IPS-18a (cell line): ENCODE measurements around the gene CALR3.
"Not testable (repeated sequence)": the region's sequence is repeated elsewhere in the genome, so short reads cannot be mapped to it uniquely, and the experiment has no call there.

Source experiments
- H3K27ac ChIP-seq: one replicate; pipeline ENCODE4 v1.5.1; 2013; ENCODE audit warnings: low read length
- H3K27me3 ChIP-seq: one replicate; pipeline ENCODE4 v1.6.1; 2013; ENCODE audit warnings: mild to moderate bottlenecking, low read length; ENCODE audit not compliant: control insufficient read depth, insufficient read depth
- H3K36me3 ChIP-seq: one replicate; pipeline ENCODE4 v1.6.1; 2013; ENCODE audit warnings: low read depth, low read length; ENCODE audit not compliant: control insufficient read depth
- H3K4me1 ChIP-seq: one replicate; pipeline ENCODE4 v1.6.1; 2013; ENCODE audit warnings: low read depth, low read length; ENCODE audit not compliant: control insufficient read depth
- H3K4me3 ChIP-seq: one replicate; pipeline ENCODE4 v1.5.1; 2013; ENCODE audit warnings: low read length
- H3K9ac ChIP-seq: one replicate; pipeline ENCODE4 v1.6.1; 2013; ENCODE audit warnings: mild to moderate bottlenecking, low read length, moderate library complexity
- H3K9me3 ChIP-seq: one replicate; pipeline ENCODE4 v1.6.1; 2013; ENCODE audit warnings: low read depth, low read length; ENCODE audit not compliant: control insufficient read depth

The CALR3 gene

DNA sequence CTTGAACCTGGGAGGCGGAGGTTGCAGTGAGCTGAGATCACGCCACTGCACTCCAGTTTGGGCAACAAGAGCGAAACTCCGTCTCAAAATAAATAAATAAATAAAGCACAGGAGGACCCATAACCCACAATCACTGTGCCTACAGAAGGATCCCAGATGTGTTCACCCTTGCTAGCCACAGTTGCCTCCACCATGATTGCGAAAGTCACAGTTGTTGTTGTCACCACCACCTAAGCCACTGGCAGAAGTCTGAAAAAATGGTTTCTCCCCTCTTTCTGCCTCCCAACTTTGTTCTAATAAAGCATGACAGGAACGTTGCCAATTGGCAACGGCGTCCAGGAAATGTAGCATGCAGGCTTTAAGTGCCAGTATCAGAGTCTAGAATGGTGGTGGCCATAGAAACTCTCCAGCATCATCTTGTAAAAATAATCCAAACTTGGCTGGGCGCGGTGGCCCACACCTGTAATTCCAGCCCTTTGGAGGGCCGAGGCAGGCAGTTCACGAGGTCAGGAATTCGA is 22.0 kb downstream of the CALR3 start:
- Histone ChIP-seq H3K9ac (no peak overlapping the region), H3K9me3 (no peaks in the 10 kb centered on the region), H3K36me3 (no peaks in the 10 kb centered on the region), H3K27ac (no peak overlapping the region), H3K4me3 (no peak overlapping the region), H3K4me1 (peaks cover 8% of the 10 kb centered on the region), H3K27me3 (no peaks in the 10 kb centered on the region)

DNA sequence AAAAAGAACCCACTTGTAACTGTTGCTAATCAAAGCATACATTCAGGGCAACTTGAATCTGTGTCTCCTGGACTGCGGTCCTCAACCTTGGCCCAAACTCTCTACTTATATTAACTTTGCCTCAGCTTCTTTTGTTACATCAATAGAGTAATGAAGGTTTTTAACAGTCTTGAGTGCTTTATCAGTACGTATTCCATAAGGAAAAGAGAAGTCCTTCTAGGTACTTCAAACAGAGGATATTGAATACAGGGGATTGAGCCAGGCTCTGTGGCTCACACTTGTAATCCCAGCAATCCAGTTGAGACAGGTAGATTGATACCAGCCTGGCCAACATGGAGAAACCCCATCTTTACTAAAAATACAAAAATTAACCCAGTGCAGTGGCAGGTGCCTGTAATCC is 23.0 kb downstream of the CALR3 start:
- Histone ChIP-seq H3K27ac (no peak overlapping the region), H3K36me3 (no peaks in the 10 kb centered on the region), H3K9ac (no peak overlapping the region), H3K4me3 (no peak overlapping the region), H3K9me3 (no peaks in the 10 kb centered on the region), H3K27me3 (no peaks in the 10 kb centered on the region), H3K4me1 (peaks cover 8% of the 10 kb centered on the region)

DNA sequence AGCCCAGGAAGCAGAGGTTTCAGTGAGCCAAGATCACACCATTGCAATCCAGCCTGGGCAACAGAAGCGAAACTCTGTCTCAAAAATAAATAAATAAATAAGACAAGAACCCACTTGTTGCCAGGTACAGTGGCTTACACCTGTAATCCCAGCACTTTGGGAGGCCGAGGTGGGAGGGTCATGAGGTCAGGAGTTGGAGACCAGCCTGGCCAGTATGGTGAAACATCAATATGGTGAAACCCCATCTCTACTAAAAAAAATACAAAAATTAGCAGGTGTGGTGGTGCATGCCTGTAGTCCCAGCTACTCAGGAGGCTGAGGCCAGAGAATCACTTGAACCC is 23.4 kb downstream of the CALR3 start:
- not testable (repeated sequence) for H3K4me1 ChIP-seq, H3K36me3 ChIP-seq, H3K27me3 ChIP-seq, H3K27ac ChIP-seq, H3K9me3 ChIP-seq
- Histone ChIP-seq H3K4me3 (peak overlapping the region; percentile 82), H3K9ac (peak overlapping the region; percentile 55)

DNA sequence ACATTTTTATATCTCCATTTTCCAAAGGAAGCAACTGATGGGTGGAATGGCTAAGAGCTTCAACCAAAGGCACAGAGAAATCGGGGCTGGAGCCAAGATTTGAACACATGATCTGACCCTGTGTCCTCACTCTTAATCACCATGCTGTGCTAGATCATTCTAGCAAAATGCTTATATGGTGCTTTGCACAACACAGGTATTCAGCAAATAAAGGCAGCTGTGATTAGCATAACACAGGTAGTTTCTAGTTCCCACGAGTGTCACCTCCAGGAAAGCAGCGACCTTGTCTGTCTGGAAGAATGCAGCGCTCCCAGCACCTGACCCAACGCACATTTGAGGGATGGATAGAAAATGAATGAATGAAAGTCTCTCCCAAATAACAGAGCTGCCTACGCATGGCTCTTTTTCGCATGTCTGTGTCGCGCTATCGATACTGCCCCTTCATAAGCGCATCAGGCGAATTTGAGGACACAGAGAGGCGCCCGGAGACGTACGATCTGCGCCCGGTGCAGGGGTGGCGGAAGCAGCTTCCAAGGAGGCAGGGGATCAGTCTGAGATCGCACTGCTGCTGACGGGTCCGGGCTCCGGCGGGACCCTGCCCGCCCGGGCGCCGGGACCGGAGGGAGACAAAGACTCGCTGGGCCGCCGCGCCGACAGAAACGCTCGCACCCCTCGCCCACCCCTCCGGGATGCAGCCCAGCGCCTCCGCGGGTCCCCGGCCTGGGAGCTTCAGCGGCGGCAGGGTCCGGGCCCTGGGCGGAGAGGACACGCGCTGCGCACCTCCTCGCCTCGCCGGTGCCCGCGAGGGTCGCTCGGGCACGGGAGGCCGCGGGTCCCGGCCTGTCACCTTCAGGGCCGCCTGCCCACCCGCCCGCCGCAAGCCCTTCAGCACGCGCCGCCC is 24.8 kb downstream of the CALR3 start:
- Histone ChIP-seq H3K9me3 (no peaks in the 10 kb centered on the region), H3K9ac (peak overlapping the region; percentile 79), H3K36me3 (no peaks in the 10 kb centered on the region), H3K4me3 (peak overlapping the region; percentile 91), H3K27ac (no peak overlapping the region), H3K4me1 (peaks cover 8% of the 10 kb centered on the region), H3K27me3 (no peaks in the 10 kb centered on the region)

DNA sequence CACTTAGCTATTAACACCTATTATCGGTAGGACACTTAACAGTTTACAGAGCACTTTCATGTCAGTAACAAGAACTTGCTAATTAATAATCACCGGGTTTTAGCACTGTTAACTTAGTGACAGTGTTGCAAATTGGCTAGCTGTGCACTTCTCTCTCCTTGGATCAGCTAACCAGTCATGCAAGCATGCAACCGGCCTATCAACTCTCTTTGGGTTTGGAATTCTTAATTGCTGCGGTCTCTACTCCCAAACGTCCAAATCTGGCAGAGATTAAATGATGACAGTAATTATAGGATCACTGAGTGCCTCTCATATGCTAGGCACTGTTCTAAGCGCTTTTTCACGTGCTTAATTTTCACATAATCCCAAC is 25.4 kb downstream of the CALR3 start:
- peak overlapping the region; percentile 91 for H3K4me3 ChIP-seq
- H3K4me1 ChIP-seq, result peaks cover 8% of the 10 kb centered on the region
- H3K27ac ChIP-seq, result no peak overlapping the region
- no peaks in the 10 kb centered on the region for H3K27me3 ChIP-seq
- H3K9me3 ChIP-seq, result no peaks in the 10 kb centered on the region
- H3K36me3 ChIP-seq, result no peaks in the 10 kb centered on the region
- no peak overlapping the region for H3K9ac ChIP-seq

DNA sequence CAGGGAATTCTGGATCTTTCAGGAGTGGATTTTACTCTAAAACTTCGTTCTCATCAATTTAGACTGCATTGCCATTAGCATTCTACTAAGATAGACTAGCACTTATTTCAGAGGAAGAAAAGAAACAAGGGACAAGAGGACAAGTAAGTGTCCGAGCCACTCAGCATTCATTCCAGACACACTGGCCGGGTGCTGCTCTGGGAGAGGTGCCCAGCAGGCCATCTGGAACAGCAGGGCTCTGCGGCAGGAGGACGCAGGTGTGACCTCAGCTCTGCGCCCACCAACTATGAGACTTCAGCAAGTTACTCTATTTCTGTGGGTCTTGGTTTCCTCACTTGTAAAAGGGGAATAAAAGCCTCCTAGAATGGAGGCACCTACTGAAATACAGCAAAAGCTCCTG is 28.4 kb downstream of the CALR3 start:
- no peaks in the 10 kb centered on the region for H3K27me3 ChIP-seq
- H3K36me3 ChIP-seq, result no peaks in the 10 kb centered on the region
- H3K4me3 ChIP-seq, result no peak overlapping the region
- H3K4me1 ChIP-seq, result peaks cover 8% of the 10 kb centered on the region
- no peak overlapping the region for H3K9ac ChIP-seq
- H3K9me3 ChIP-seq, result no peaks in the 10 kb centered on the region
- no peak overlapping the region for H3K27ac ChIP-seq

DNA sequence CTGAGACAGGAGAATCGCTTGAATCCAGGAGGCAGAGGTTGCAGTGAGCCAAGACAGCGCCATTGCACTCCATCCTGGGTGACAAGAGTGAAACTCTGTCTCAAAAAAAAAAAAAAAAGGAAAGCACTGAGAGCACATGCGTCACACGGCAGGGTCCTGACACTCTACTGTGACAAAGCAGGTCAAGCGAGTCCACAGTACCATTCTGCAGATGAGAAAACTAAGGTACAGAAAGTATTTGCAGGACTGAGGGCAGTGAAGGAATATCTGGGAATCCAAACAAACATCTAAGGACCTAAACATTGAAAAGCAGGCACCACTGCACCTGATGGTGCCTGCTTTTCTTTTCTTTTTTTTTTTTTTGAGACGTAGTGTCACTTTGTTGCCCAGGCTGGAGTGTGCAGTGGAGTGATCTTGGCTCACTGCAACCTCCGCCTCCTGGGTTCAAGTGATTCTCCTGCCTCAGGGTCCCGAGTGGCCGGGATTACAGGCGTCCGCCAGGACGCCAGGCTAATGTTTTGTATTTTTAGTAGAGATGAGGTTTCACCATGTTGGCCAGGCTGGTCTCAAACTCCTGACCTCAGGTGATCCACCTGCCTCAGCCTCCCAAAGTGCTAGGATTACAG is 29.1 kb downstream of the CALR3 start:
- H3K9ac ChIP-seq, H3K4me1 ChIP-seq, H3K27ac ChIP-seq, H3K9me3 ChIP-seq, H3K36me3 ChIP-seq, H3K27me3 ChIP-seq, H3K4me3 ChIP-seq: not testable (repeated sequence)

DNA sequence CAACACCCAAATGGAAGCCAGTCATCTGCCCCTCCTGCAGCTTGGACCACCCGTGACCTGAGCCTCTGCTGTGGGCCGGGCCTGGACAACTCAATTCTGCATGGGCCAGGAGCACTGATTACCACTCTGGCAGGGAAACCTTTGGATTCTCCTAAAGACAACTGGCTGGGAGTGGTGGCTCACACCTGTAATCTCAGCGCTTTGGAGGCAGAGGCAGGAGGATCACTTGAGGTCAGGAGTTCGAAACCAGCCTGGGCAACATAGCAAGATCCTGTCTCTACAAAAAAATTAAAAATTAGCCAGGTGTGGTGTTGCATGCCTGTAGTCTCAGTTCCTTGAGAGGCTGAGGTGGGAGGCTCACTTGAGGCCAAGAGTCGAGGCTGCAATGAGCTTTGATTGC is 30.7 kb downstream of the CALR3 start:
- H3K4me1 ChIP-seq, result no peaks in the 10 kb centered on the region
- H3K36me3 ChIP-seq, result no peaks in the 10 kb centered on the region
- H3K27me3 ChIP-seq, result no peaks in the 10 kb centered on the region

DNA sequence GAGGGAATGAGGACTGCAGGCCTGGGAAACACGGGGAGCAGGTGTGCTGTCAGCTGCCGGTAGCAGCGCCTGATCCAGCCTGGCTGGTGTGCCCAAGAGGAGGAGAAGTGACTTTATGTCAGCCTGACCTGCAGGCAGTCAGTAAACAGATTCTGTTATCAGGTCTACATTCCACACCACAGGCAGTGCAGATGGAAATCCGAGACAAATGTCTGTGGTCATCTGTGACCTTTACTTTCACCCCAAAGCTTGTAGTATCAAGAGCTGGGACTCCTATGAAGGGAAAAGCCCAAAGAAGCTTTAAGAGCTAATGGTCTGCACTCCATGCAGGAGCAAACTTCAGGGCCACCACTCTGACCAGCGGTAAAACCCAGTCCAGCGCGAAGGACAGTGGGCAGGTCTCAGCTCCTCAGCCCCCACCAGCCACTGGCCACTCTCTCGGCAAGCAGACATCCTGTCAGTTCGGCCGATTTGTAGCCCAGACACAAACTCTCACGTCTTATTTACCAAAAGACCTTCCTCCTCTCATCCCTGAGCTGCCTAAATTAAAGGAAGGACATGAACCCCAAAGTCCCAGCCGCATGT is 31.9 kb downstream of the CALR3 start:
- peaks cover 1% of the 10 kb centered on the region for H3K4me1 ChIP-seq

More for the DNA sequence above, 30.7 kb downstream of the CALR3 start:
- H3K27ac ChIP-seq, result no peak overlapping the region
- no peak overlapping the region for H3K9ac ChIP-seq
- H3K9me3 ChIP-seq, result no peaks in the 10 kb centered on the region
- no peak overlapping the region for H3K4me3 ChIP-seq

DNA sequence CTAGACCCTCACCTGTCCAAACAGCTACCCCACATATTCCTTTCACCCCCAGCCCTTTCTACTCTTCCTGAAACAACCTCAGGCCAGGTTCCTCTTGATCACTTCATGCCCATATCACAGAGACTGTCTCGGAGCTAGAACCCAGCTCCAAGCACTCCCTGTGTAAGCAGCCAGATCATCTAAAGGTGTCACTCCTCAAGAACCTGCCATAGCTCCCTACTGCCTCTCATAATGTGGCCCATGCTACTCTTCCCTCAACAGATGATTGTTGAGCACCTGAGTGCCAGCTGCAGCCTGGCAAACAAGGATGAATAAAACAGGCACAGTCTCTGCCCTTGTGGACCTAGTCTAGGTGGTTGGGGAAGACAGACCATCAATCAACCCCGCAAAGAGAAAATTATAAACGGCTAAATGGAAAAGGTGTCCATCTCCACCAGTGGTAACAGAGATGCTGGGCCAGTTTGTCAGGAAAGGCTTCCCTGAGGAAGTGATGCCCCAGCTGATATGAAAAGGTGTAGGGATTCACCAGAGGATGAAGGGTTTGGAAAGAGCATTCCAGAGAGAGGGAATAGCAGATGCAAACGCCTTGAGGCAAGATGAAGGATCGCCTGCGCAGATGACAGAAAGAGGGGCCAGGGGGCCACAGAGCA is 32.5 kb downstream of the CALR3 start:
- no peak overlapping the region for H3K27ac ChIP-seq
- no peaks in the 10 kb centered on the region for H3K27me3 ChIP-seq
- H3K4me1 ChIP-seq, result peaks cover 7% of the 10 kb centered on the region
- H3K36me3 ChIP-seq, result no peaks in the 10 kb centered on the region
- no peak overlapping the region for H3K9ac ChIP-seq
- no peak overlapping the region for H3K4me3 ChIP-seq
- H3K9me3 ChIP-seq, result no peaks in the 10 kb centered on the region

More for the DNA sequence above, 31.9 kb downstream of the CALR3 start:
- Histone ChIP-seq H3K36me3 (no peaks in the 10 kb centered on the region), H3K27me3 (no peaks in the 10 kb centered on the region), H3K27ac (no peak overlapping the region), H3K4me3 (no peak overlapping the region), H3K9me3 (no peaks in the 10 kb centered on the region), H3K9ac (no peak overlapping the region)

DNA sequence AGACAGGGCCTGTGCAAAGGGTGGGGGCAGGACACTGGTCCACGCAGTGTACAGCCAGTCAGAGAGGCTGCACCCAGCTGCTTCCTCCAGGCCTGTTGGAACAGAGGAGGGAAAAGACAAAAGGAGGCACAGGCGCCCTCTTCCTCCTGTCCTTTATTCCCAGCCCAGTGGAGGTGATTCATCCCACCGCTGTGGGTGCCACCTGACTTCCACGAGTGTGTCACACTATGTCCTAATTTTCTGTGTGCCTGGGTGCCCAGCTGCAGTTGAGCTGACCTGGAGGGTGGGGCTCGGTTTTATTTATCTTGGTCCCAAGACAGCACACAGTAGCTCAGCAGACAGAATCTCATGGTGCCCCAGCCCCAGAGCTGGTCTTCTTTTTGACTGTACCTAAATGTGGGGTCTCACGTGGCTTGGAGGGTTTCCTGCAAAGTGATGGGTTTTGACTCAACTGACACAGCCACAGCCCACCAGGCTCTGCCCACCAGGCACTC is 33.2 kb downstream of the CALR3 start:
- Histone ChIP-seq H3K27me3 (no peaks in the 10 kb centered on the region), H3K27ac (no peak overlapping the region), H3K9me3 (no peaks in the 10 kb centered on the region), H3K9ac (no peak overlapping the region), H3K36me3 (no peaks in the 10 kb centered on the region), H3K4me3 (no peak overlapping the region), H3K4me1 (peaks cover 13% of the 10 kb centered on the region)
